IPS-18c (cell line): ENCODE data around the gene NUP85.
"Not testable (repeated sequence)": the region's sequence is repeated elsewhere in the genome, so short reads cannot be mapped to it uniquely, and the experiment has no call there.

Experiments used
- H3K4me3 ChIP-seq: 2 replicates; pipeline ENCODE4 v1.7.0; 2013; ENCODE audit warnings: low read depth, mild to moderate bottlenecking, low read length, moderate library complexity; ENCODE audit not compliant: insufficient read depth
- H3K9me3 ChIP-seq: one replicate; pipeline ENCODE4 v1.6.1; 2013; ENCODE audit warnings: mild to moderate bottlenecking, low read length, moderate library complexity; ENCODE audit not compliant: control insufficient read depth, insufficient read depth

The NUP85 gene

DNA sequence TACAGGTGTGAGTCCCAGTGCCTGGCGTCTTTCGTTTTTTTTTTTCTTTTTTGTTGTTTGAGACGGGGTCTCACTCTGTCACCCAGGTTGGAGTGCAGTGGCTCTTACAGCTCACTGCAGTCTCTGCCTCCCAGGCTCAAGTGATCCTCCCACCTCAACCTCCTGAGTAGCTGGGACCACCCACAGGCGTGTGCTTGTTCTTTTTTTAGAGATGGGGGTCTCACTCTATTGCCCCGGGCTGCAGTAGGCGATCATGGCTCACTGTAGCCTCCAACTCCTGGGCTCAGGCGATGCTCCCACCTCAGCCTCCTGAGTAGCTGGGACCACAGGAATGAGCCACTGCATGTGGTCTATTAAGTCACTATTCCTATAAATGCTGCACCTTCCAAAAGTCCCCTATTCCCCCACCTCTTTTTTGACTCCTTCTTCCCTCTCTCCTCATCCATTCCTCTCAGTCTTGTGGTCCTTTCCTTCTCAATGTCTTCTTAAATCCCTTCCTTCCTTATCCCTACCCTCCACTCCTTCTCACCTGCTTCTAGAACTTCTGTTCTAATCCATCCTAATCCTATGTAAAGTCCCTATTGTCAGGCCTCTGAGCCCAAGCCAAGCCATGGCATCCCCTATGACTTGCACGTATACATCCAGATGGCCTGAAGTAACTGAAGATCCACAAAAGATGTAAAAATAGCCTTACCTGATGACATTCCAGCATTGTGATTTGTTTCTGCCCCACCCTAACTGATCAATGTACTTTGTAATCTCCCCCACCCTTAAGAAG, 46.7 kb downstream of the NUP85 start:
- Histone ChIP-seq H3K9me3 (no peaks in the 10 kb centered on the region), H3K4me3 (no peak overlapping the region)

DNA sequence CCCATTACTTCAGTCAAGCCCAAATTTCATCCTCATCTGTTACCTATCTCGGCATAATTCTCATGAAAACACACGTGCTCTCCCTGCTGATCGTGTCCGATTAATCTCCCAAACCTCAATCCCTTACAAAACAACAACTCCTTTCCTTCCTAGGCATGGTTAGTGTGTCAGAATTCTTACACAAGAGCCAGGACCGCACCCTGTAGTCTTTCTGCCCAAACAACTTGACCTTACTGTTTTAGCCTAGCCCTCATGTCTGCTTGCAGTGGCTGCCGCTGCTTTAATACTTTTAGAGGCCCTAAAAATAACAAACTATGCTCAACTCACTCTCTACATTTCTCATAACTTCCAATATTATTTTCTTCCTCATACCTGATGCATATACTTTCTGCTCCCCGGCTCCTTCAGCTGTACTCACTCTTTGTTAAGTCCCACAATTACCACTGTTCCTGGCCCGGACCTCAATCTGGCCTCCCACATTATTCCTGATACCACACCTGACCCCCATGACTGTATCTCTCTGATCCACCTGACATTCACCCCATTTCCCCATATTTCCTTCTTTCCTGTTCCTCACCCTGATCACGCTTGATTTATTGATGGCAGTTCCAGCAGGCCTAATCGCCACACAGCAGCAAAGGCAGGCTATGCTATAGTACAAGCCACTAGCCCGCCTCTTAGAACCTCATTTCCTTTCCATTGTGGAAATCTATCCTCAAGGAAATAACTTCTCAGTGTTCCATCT, 50.6 kb downstream of the NUP85 start:
- H3K4me3 ChIP-seq, H3K9me3 ChIP-seq: not testable (repeated sequence)

DNA sequence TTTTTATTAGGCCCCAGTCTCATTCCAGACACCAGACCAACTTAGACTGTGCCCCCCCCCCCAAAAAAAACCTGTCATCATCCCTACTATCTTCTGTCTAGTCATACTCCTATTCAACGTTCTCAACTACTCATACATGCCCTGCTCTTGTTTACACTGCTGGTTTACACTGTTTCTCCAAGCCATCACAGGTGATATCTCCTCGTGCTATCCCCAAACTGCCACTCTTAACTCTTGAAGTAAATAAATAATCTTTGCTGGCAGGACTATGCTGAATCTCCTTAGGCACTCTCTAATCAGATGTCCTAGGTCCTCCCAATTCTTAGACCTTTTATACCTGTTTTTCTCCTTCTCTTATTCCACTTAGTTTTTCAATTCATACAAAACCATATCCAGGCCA, 51.7 kb downstream of the NUP85 start:
- H3K4me3 ChIP-seq, H3K9me3 ChIP-seq: not testable (repeated sequence)

DNA sequence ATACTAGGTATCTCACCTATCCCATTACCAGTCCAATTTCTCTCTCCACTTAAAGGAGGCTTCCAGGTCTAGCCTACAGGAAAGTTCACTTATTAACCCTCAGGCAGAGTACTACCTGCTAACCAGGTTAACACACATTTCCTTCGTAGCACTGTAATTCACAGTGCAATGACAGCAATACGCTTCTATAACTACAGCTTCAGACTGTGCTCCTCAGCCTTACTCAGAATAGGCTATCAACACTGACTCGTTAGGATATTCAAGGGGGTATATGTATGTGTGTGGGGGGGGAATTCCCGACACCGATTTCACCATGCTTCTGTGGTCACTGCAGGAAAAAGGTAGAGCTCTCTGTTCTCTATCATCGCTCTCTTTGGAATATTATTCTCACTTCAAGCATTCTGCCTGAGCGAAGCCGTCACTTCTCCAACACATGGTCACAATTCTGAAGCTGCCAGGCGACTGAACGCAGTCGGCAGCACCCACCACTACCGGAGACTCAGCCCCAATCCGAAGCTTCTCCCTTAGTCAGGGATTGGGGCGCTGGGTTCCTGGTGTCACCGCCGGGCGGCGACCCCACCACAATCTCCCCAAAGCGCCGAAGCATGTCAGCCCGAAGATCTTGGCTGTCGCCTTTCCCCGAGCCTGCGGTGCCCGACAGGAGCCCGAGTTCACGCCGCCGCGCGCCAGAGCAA, 55.3 kb downstream of the NUP85 start:
- H3K9me3 ChIP-seq = no peaks in the 10 kb centered on the region
- peak overlapping the region; percentile 98 for H3K4me3 ChIP-seq

DNA sequence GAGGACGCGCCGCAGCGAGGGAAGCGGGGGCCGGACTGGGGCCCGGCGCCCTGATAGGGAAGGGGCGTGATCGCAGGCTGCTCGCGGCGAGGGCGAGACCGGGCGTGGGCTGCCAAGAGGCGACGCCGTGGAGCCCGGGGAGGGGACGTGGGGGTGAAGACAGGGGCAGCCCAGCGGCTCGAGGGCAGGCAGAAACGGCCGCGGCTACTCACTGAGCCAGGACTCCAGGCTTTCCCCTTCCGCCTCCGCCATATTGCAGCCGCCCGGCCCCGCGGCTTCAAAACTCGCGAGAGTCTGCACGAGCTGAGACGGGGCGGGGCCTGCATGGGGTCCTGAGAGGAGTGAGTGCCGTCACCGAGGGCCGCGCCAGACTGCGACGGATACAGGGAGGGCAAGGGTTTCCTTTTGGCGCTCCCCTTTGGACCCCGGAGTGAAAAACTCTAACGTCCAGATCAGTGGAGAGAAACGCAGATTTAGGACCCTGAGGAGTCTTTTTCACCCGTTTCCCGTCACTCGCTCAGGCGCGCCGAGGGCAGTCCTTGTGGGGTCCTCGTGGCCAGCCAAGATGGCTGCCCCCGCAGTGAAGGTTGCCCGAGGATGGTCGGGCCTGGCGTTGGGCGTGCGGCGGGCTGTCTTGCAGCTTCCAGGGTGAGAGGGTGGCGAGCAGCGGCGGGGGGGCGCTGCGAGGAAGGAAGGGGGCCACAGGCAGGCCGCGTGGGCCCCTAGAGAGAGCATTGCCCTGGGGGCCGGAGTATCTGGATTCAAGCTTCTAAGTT, 56.0 kb downstream of the NUP85 start, which contains the start of the genes GGA3 and MRPS7:
Gene GGA3 (minus strand): TSS at position 271 of the 776 bp plus-strand sequence. CDS start 19 bp downstream, at position 252.
Gene MRPS7 (plus strand): TSS at position 544 of the 776 bp plus-strand sequence. CDS start 22 bp downstream, at position 566.
- H3K4me3 ChIP-seq = peak within 1 kb of the TSS; percentile 98
- no peaks in the 10 kb centered on the region for H3K9me3 ChIP-seq

DNA sequence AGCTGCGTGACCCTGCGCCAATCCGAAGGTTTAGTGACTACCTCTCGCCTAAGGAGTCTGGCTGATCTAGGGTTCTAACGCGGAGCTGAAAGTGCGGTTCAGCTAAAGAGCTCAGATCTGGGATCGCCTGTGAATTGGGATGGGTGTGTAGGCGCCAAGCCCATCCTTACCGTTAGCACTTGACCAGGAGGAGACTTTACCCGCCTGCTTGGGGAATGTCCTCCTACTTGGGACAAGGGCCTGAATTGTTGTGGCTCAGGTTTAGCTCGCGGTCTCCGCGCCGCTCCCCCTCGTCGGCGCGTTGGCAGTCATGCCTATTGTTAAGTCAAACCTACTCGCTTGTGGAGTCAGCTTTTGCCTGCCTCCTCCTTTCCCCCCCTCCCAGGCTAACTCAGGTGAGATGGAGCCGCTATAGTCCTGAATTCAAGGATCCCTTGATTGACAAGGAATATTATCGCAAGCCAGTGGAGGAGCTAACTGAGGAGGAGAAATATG, 56.7 kb downstream of the NUP85 start:
- Histone ChIP-seq H3K9me3 (no peaks in the 10 kb centered on the region), H3K4me3 (peak overlapping the region; percentile 98)

DNA sequence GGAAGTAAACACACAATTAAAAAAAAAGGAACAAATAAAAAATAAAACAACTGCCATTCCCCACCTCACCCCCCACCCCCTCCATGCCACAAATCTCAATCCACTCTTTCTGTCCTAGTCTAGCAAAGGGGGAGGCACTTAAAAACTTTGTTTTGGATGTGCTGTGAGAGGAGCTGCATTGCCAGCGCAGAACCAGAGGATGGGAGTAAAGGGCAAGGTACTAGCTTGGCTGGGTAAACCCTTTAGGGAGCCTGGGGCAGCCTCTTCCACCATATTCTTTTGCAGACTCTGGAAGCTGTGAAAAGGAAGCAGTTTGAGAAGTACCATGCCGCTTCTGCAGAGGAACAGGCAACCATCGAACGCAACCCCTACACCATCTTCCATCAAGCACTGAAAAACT, 57.6 kb downstream of the NUP85 start:
- Histone ChIP-seq H3K4me3 (no peak overlapping the region), H3K9me3 (no peaks in the 10 kb centered on the region)

DNA sequence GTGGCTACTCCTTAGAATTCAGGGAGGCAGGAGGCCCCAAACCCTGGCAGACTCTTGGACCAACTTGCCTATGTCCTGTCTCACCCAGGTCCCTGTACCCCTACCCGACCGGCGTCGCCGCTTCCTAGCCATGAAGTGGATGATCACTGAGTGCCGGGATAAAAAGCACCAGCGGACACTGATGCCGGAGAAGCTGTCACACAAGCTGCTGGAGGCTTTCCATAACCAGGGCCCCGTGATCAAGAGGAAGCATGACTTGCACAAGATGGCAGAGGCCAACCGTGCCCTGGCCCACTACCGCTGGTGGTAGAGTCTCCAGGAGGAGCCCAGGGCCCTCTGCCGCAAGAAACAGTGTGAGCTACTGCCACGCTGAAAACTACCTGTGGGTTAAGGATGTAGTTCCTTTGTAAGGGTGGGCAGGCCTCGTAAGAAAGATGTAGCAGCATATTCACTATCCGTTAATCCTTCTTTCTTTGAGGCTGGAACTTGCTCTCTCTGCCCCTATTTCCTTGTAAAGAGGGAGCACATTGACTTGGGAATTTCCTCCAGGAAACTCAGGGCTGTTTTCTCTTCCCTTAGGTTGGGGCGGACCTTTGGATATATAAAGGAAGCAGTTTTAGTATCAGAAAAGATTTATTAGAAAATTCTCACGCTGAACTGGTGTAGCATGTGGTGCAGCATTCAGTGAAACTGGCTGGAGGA, 60.3 kb downstream of the NUP85 start:
- no peaks in the 10 kb centered on the region for H3K9me3 ChIP-seq
- no peak overlapping the region for H3K4me3 ChIP-seq

DNA sequence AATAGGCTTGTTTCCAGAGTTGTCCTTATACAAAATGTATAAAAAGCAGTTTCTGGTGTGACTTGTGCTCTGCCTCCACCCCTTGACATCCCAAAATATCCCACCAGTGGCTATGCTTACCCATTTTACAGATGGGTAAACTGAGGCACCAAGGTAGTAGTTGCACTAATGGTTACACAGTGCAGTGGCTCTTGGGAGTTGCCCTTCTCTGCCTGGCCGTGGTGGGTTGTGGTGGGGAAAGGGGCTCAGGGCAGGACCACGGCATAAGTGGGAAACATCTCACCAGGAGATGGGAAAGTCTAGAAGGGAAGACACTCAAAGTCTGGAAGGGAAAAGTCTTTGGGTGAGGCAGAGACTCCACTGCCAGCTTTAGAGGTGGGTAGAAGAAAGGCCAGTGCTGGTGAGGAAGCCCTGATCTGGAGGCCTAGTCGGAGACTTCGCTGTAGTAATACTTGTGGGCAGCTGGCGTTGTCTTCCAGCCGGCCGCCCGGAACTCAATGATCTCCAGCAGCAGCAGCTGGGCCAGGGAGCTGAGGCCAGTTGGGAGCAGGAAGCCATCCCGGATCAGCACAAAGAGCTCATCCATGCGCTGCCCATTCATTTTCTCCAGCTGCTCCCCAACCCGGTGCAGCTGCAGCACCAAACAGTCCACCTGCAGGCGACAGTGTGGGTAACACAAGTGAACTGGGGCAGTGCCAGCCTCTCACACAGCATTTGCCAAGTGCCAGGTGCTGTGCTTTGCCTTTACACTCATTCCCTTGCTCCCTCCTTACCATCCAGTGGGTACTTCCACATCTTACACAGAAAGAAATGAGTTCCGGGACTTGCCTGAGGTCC, 61.1 kb downstream of the NUP85 start:
- no peaks in the 10 kb centered on the region for H3K9me3 ChIP-seq
- no peak overlapping the region for H3K4me3 ChIP-seq

DNA sequence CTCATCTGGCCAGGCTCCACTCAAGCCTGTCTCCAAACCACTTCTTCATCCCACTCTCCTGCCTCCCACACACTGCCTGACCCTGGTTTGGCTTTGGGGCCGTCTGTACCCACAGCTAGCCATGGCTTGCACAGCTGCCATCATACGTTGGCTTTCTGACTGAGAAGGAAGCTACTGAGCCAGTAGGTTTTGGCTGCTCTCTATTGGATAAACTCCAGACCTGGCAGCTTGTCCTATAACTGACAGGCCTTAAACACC, 61.6 kb downstream of the NUP85 start:
- no peak overlapping the region for H3K4me3 ChIP-seq
- no peaks in the 10 kb centered on the region for H3K9me3 ChIP-seq

DNA sequence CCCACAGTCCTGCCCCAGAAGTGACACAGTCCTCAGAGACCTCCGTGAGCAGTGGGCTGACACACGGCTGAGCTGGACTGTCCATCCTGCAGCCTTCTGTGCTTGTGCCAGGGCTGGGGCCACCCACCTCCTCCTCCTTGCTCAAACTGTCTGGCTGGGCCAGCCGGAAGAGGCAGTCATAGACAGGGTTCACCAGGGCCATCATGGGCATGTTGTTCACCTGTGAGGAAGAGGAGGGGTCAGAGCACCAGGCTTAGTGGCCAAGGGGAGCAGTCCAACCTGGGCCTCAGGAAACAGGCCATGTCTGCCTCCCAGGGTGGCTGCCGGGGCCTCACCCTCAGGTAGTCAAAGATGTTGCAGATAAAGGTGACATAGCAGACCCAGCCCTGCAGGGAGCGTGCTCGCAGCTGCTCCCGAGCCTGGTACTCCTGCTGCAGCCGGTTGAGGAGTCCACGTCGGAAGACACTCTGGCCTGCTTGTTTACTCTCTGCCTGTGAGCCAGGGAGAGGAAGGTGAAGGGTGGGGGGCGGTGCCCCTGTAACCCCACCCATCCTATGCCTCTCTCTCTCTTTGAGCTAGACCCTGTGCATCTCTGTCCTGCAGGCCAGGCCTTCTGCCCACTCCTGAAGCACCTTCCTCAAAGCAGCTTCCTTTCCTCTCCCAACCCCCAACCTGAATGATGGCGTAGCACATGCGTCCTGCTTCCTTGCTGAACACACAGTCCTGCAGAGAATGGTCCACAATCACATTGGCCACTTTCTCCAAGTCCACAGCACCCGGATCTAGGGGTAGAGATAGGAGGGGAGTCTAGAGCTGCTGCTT, 62.1 kb downstream of the NUP85 start:
- no peaks in the 10 kb centered on the region for H3K9me3 ChIP-seq
- peak overlapping the region; percentile 20; the same call in 1 of the 2 replicates for H3K4me3 ChIP-seq

DNA sequence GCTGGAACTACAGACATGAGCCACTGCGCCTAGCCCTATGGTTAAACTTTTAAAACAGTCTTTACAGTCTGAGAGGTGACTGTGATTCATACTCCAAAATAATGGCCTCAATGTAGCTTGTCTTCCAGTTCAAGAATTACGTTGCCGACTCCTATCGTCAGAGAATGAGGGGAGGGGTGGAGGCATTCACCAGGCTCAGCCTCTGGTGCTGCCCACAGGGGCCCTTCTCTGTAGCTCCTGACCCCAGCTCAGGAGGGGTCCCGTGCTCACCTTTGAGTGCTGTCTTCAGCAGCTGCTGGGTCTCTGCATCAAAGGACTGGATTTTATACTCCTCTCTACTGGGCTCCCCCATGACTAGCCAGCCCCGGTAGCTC, 64.4 kb downstream of the NUP85 start:
- no peaks in the 10 kb centered on the region for H3K9me3 ChIP-seq
- peak overlapping the region; percentile 92 for H3K4me3 ChIP-seq

DNA sequence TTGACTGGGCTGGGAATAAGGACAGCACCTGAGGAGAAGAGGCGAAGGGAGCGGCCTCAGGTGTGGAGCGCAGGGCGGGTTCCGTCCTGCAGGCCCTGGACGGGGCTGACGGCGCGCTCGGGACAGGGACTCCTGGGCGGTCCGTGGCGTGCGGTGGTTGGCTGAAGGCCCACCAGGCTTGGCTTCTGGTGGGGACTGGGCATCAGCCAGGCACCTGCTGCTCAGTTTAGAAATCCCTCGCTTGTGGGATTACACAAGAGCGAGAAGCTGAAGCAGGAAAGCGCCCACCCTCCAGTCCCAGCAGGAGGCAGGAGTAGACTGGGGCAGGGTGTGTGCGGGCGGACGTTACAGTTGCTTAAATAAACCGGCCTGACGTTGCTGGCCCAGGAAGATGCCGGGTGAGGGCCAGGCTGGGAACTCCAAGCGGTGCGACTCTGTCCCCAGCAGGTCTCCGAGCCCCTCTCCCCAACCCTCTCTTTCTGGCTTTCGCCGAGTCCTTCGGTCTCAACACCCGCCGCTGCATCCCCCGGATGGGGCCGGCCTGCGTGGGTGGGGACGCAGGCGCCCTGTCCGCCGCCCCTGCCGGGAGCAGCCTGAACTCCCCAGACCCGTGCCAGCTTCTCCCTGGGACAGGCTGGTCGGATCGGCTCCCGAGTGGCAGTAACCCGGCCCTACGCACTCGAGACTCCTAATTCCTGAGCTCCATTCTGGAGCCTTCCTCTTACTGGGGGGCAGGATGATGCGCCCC, 64.9 kb downstream of the NUP85 start:
- peak overlapping the region; percentile 92 for H3K4me3 ChIP-seq

DNA sequence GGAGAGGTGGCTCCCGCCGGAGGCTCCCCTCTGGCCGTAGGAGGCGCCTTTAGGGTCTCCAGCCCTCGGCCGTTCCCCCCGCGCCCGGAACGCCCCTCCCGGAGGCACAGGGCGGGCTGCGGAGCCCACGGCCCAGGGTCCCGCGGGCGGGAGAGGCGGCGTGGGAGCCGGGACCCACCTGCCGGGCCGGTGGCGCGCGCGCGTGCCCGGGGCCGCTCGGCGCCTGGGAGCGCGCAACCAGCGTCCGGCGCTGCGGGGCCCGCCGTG, 65.4 kb downstream of the NUP85 start, which contains the start of gene MIF4GD:
Gene MIF4GD (minus strand): TSS at position 266 of the 267 bp plus-strand sequence. CDS start 1,036 bp downstream, outside the sequence.
- no peaks in the 10 kb centered on the region for H3K9me3 ChIP-seq

More for the DNA sequence above, 64.9 kb downstream of the NUP85 start:
- H3K9me3 ChIP-seq = no peaks in the 10 kb centered on the region

More for the DNA sequence above, 65.4 kb downstream of the NUP85 start, which contains the start of gene MIF4GD:
- peak within 1 kb of the TSS; percentile 92 for H3K4me3 ChIP-seq
